Heart left ventricle (tissue), 16 donors: ENCODE data around the gene ERCC3. TPM values are rescaled to one million over a fixed set of nuclear protein-coding genes. Genes with fewer than 3 reads are reported as not detected.

Experiments used
- ATAC-seq, 4 donors: fragments of 200-7000 bp; cut with Tn5 transposase; one replicate each; pipeline ENCODE4 v1.9.1; 2020 to 2022; ENCODE audit warnings: moderate library complexity in 4 of 4, mild to moderate bottlenecking in 3 of 4, moderate number of reproducible peaks in 1 of 4
- DNase-seq, 5 donors: peaks; one replicate each; pipeline ENCODE4 v3.0.0-alpha.2; 2020
- H3K27ac ChIP-seq, 12 donors: fragments of 200-600 bp; sonication (generic) in 4 of 12; one replicate each; pipeline versions ENCODE4 v1.5.0 to v1.8.0; 2016 to 2022; ENCODE audit warnings: mild to moderate bottlenecking in 2 of 12
- H3K27me3 ChIP-seq, 9 donors: fragments of 200-600 bp; sonication (generic) in 2 of 9; one replicate each; pipeline versions ENCODE4 v1.5.1 to v1.8.0; 2016 to 2022; ENCODE audit warnings: mild to moderate bottlenecking in 3 of 9
- H3K36me3 ChIP-seq, 9 donors: fragments of 200-600 bp; sonication (generic) in 2 of 9; one replicate each; pipeline versions ENCODE4 v1.5.0 to v1.8.0; 2018 to 2022; ENCODE audit warnings: mild to moderate bottlenecking in 2 of 9
- H3K4me1 ChIP-seq, 12 donors: fragments of 200-600 bp; sonication (generic) in 4 of 12; one replicate each; pipeline versions ENCODE4 v1.5.0 to v1.8.0; 2016 to 2022; ENCODE audit warnings: mild to moderate bottlenecking in 3 of 12
- H3K4me3 ChIP-seq, 12 donors: fragments of 200-600 bp; sonication (generic) in 4 of 12; one replicate each; pipeline versions ENCODE4 v1.5.0 to v1.8.0; 2017 to 2022; ENCODE audit warnings: mild to moderate bottlenecking in 9 of 12, moderate library complexity in 4 of 12
- H3K9me3 ChIP-seq, 12 donors: fragments of 200-600 bp; sonication (generic) in 4 of 12; one replicate each; pipeline versions ENCODE4 v1.5.0 to v1.8.0; 2016 to 2022; ENCODE audit warnings: mild to moderate bottlenecking in 1 of 12
- POLR2A ChIP-seq, 2 donors: fragments of 450-650 bp; IDR thresholded peaks; one replicate each; pipeline ENCODE4 v1.6.1; 2017; ENCODE audit warnings: antibody characterized with exemption in 2 of 2, mild to moderate bottlenecking in 2 of 2, moderate library complexity in 2 of 2
- WGBS, 4 donors: extraction: QIAGEN DNeasy Blood & Tissue Kit in 2 of 4; methylation state at CpG; one replicate each; pipeline versions ENCODE4 v1.1.5 to v1.1.7; 2013 to 2018; 5-methylcytosine and 5-hydroxymethylcytosine counted together
- intact Hi-C, 10 donors: fragments of 100-400 bp; cut with DNase I; formaldehyde crosslinking; loops; one replicate each; pipeline versions ENCODE4 v1.11.1 to v1.14.2; 2022
- polyA plus RNA-seq, 2 donors: library from polyadenylated mRNA; stranded (reverse); fragments of 200-250 nt; gene quantifications; one replicate each; pipeline ENCODE4 v1.2.3, GENCODE V29; 2013
- total RNA-seq, 9 donors: library from RNA; depleted of rRNA in 2 of 9; stranded (reverse); fragments of >200 nt in 2 of 9; fragmentation: NEBNext Ultra II Directional in 3 of 9; extraction: Animal tissue kit (Norgen Biotek cat#: 25700) in 3 of 9; gene quantifications; one replicate each; pipeline versions ENCODE4 v1.1.0 to v1.2.4, GENCODE V29; 2016 to 2023
- TF ChIP-seq, protein P1 (sequence below), 12 donors: fragments of 200-600 bp; sonication (generic) in 4 of 12; IDR thresholded peaks; one replicate each; pipeline versions ENCODE4 v1.5.0 to v1.8.0; 2018 to 2022; ENCODE audit warnings: antibody characterized with exemption in 12 of 12, mild to moderate bottlenecking in 5 of 12
- donor health status: ischemic (EF 13 %, LVEDD 7.1; RV severe dilation, severe dysfunction).
- donor health status: healthy with polysubstance abuse.
- donor health status: DM: no; HTN: yes; CAD: no.
- donor health status: DM: no; HTN: no; CAD: no.
- donor health status: ischemic (EF 25% LVEDD 6.9; RV normal size, moderate dysfunction).
- donor health status: ischemic (EF 25% LVEDD 5.7; RV mildly dilated, moderate dysfunction).
- donor health status: healthy.
- donor health status: DM: yes; HTN: yes; CAD: no.
- donor health status: ischemic (EF 35%, LVEDD 5.7; RV mildly dilated, moderate dysfunction).
- donor health status: nonischemic (EF 11% LVEDD 7.7; RV severe dilation, severe dysfunction).
- donor health status: DM: yes; HTN: yes; CAD: no.
- donor health status: PGD.
- donor health status: ischemic (EF 29% LVEDD 5.4; RV normal size, mild dysfunction).
- donor health status: nonischemic (EF 23%, LVEDD 6.1; RV moderate dilation, normal function).

Gene ERCC3
- total and polyA plus RNA-seq, 11 donors, result 12.6 to 33.1 (median 23.1) TPM

DNA sequence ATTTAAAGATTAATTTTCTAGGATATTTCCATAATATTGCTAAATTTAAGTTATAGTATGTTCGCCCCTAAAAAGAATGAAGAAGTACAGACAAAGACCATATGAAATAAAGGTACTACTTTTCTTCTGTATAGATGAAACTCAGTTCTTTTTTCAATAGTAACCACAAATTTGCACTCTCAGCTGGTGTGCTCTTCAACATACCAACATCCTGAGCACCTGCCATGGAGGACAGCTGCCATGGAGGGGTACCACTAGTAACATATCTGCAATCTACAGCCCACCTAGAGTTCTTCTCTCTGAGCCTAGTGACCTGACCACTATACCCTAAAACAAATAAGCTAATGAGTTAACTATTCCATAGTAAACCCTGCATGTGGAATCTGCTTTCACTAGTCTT lies 36.8 kb upstream of the ERCC3 start:
- no peak overlapping the region for H3K27ac ChIP-seq
- 97 to 100% (median 99%) methylated on average over 1 of the region's 1 CpG for WGBS, 4 donors

DNA sequence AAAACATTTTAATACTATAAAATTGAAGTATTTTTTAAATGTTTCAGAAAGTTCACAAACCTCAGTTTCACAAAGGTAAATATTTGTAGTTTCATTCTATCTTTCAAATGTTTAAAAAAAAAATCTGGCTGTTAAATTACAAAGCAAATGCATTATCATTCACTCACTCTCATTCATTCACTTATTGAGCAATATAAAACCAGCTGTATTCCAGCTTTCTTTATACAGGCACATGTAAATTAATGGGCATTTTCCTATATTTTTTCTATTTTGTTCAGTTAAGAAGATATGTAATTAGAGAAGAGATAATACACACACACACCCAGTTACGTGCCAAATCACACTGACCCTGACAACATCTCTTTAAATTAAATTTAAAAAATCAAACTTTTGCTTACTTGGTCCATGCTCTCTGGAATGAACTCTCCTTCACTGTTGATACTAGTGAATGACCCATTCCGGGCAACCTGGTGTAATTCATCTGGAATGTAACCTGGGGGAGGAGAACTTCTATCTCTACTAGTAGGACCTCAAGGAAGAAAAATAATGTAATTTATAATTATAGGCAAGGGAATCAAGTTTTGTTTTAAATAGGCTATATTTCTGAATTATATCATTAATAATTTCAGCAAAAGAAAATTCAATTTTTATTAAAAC lies 32.5 kb upstream of the ERCC3 start:
- no peak for ATAC-seq
- Histone ChIP-seq H3K9me3 (no peaks in the 10 kb centered on the region), H3K27ac (no peak overlapping the region), H3K36me3 (peaks cover 0 to 100% (median 96%) of the 10 kb centered on the region in 9 donors), H3K27me3 (no peaks in the 10 kb centered on the region), H3K4me3 (no peak overlapping the region), H3K4me1 (no peaks in the 10 kb centered on the region)
- TF ChIP-seq, protein P1, sequence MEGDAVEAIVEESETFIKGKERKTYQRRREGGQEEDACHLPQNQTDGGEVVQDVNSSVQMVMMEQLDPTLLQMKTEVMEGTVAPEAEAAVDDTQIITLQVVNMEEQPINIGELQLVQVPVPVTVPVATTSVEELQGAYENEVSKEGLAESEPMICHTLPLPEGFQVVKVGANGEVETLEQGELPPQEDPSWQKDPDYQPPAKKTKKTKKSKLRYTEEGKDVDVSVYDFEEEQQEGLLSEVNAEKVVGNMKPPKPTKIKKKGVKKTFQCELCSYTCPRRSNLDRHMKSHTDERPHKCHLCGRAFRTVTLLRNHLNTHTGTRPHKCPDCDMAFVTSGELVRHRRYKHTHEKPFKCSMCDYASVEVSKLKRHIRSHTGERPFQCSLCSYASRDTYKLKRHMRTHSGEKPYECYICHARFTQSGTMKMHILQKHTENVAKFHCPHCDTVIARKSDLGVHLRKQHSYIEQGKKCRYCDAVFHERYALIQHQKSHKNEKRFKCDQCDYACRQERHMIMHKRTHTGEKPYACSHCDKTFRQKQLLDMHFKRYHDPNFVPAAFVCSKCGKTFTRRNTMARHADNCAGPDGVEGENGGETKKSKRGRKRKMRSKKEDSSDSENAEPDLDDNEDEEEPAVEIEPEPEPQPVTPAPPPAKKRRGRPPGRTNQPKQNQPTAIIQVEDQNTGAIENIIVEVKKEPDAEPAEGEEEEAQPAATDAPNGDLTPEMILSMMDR (IDR thresholded peaks at IDR 0.05), result no peak
- no peak for TF ChIP-seq POLR2A (IDR thresholded peaks at IDR 0.05)
- no peak for DNase-seq
- intact Hi-C loops, result loop anchor here in 2 of 10 donors (5.0 to 10.0 kb wide), 2 partner anchors 88 to 151 kb away; partner anchors contain the start of gene PROC (in 1 of the 2)
- WGBS, 4 donors, result 79 to 89% (median 82%) methylated on average over 2 of the region's 2 CpGs

More for the DNA sequence above, 36.8 kb upstream of the ERCC3 start:
- no peaks in the 10 kb centered on the region for H3K27me3 ChIP-seq
- no peak for DNase-seq
- no peak for ATAC-seq
- peaks cover 0 to 99% (median 83%) of the 10 kb centered on the region in 9 donors for H3K36me3 ChIP-seq
- TF ChIP-seq POLR2A (IDR thresholded peaks at IDR 0.05), result no peak
- TF ChIP-seq, protein P1 (IDR thresholded peaks at IDR 0.05), result no peak
- intact Hi-C loops, result no loop called here
- no peak overlapping the region for H3K4me3 ChIP-seq
- no peaks in the 10 kb centered on the region for H3K9me3 ChIP-seq
- no peaks in the 10 kb centered on the region for H3K4me1 ChIP-seq

DNA sequence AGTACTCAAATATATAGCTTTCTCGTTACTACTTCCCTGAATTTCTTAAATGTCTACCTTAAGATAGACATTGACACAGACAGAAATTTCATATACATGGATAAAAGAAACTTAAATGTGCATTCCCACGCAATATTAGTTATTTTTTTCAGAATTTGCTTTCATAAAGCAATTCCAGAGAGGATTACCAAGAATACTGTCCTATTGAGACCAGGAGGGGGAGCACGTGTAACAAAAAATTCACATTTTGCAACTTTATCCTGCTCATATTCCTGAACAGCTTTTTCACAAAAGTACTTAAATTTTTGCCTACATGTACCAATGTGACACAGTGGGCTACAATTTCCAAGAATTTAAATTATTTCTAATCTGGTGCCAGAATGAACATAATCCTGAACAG lies 30.7 kb upstream of the ERCC3 start:
- H3K36me3 ChIP-seq, result peaks cover 0 to 100% (median 97%) of the 10 kb centered on the region in 9 donors
- no peaks in the 10 kb centered on the region for H3K4me1 ChIP-seq
- no peak overlapping the region for H3K4me3 ChIP-seq
- no peaks in the 10 kb centered on the region for H3K27me3 ChIP-seq
- ATAC-seq (peak in 1 of 4 donors; percentile 47), DNase-seq (no peak)
- H3K9me3 ChIP-seq, result peaks cover 0 to 13% (median 4%) of the 10 kb centered on the region in 12 donors
- TF ChIP-seq, protein P1 (IDR thresholded peaks at IDR 0.05), result peak; percentile 28 to 69 (median 58)
- TF ChIP-seq POLR2A (IDR thresholded peaks at IDR 0.05), result no peak
- intact Hi-C loops, result loop anchor here (2.0 to 10.0 kb wide), 6 partner anchors 90 to 158 kb away; partner anchors contain the start of gene PROC (in 1 of the 10)
- 61 to 74% (median 71%) methylated on average over 3 of the region's 3 CpGs for WGBS, 4 donors
- no peak overlapping the region for H3K27ac ChIP-seq

DNA sequence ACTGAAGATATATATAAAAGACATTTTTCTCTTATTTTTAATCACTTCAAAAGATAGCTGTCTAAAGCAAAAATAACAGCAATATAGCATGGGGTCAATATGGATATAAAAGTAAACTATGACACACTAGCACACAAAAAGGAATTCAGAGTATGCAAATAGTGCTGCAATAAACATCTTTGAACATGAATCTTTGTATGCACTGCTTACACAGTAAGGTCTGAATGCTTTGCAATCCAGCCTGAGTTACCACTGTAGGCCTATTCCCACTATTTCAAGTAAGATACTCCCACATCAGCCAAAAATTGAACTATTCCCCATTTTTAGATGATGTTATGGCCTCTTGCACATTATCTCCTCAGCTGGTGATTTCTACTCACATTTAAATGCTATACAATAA lies 27.4 kb upstream of the ERCC3 start:
- no peak overlapping the region for H3K27ac ChIP-seq
- peaks cover 0 to 13% (median 4%) of the 10 kb centered on the region in 12 donors for H3K9me3 ChIP-seq
- ATAC-seq (no peak), DNase-seq (no peak)
- H3K4me1 ChIP-seq, result no peaks in the 10 kb centered on the region
- no peak overlapping the region for H3K4me3 ChIP-seq
- TF ChIP-seq, protein P1 (IDR thresholded peaks at IDR 0.05), result no peak
- TF ChIP-seq POLR2A (IDR thresholded peaks at IDR 0.05), result no peak
- H3K36me3 ChIP-seq, result peaks cover 0 to 100% (median 98%) of the 10 kb centered on the region in 9 donors
- intact Hi-C loops, result loop anchor here in 5 of 10 donors (5.0 to 10.0 kb wide), 4 partner anchors 93 to 161 kb away; partner anchors contain the start of gene PROC (in 1 of the 5)
- no peaks in the 10 kb centered on the region for H3K27me3 ChIP-seq
